Adrenal gland (tissue), 5 donors: ENCODE data around the gene PSAP.

Experiments used
- POLR2A ChIP-seq, 2 donors: fragments of 450-650 bp; IDR thresholded peaks; one replicate each; pipeline ENCODE4 v1.6.1; 2017; ENCODE audit warnings: antibody characterized with exemption in 2 of 2, mild to moderate bottlenecking in 2 of 2, moderate library complexity in 1 of 2
- TF ChIP-seq, protein P1 (sequence below), 6 experiments: fragments of 450-650 bp in 4 of 6; fragments of 200-600 bp in 2 of 6; sonication (generic) in 1 of 6; IDR thresholded peaks; 1 replicate in 5 of 6; 2 replicates in 1 of 6; pipeline versions ENCODE4 v1.5.1 to v1.8.0; 2016 to 2021; ENCODE audit warnings: antibody characterized with exemption in 6 of 6, mild to moderate bottlenecking in 2 of 6, moderate library complexity in 1 of 6
- donor health status: DM: no; HTN: no; CAD: no.

- TF ChIP-seq, protein P1, sequence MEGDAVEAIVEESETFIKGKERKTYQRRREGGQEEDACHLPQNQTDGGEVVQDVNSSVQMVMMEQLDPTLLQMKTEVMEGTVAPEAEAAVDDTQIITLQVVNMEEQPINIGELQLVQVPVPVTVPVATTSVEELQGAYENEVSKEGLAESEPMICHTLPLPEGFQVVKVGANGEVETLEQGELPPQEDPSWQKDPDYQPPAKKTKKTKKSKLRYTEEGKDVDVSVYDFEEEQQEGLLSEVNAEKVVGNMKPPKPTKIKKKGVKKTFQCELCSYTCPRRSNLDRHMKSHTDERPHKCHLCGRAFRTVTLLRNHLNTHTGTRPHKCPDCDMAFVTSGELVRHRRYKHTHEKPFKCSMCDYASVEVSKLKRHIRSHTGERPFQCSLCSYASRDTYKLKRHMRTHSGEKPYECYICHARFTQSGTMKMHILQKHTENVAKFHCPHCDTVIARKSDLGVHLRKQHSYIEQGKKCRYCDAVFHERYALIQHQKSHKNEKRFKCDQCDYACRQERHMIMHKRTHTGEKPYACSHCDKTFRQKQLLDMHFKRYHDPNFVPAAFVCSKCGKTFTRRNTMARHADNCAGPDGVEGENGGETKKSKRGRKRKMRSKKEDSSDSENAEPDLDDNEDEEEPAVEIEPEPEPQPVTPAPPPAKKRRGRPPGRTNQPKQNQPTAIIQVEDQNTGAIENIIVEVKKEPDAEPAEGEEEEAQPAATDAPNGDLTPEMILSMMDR (IDR thresholded peaks at IDR 0.05): no peak
- no peak for TF ChIP-seq POLR2A (IDR thresholded peaks at IDR 0.05)
Measured at GRCh38 chr10:71820966-71821365, 30.1 kb downstream of the PSAP start.
